Mesendoderm (in vitro differentiated cells): ENCODE measurements around the gene HCRTR2.

Experiments
- DNase-seq: peaks from one replicate; pipeline ENCODE4 v3.0.0; 2013
- H2AK5ac ChIP-seq: 2 replicates; pipeline ENCODE4 v1.6.1; 2013; ENCODE audit warnings: low read length, inconsistent platforms
- H2BK120ac ChIP-seq: 2 replicates; pipeline ENCODE4 v1.6.1; 2013; ENCODE audit warnings: low read depth, mild to moderate bottlenecking, low read length, moderate library complexity, mixed read lengths
- H2BK15ac ChIP-seq: replicated peaks from 2 replicates; pipeline ENCODE4 v1.6.1; 2013; ENCODE audit warnings: low read depth, mild to moderate bottlenecking, moderate library complexity
- H2BK5ac ChIP-seq: 2 replicates; pipeline ENCODE4 v1.6.1; 2013; ENCODE audit warnings: low read length, inconsistent platforms
- H3K18ac ChIP-seq: 2 replicates; pipeline ENCODE4 v1.6.1; 2013; ENCODE audit warnings: mild to moderate bottlenecking, low read length, mixed read lengths
- H3K23ac ChIP-seq: one replicate; pipeline ENCODE4 v1.6.1; 2013; ENCODE audit warnings: low read length
- H3K27ac ChIP-seq: 2 replicates; pipeline ENCODE4 v1.5.1; 2013; ENCODE audit warnings: low read depth, mild to moderate bottlenecking, inconsistent platforms, low read length, moderate library complexity
- H3K27me3 ChIP-seq: 2 replicates; pipeline ENCODE4 v1.6.1; 2013; ENCODE audit warnings: low read length, control low read depth, mild to moderate bottlenecking, inconsistent platforms; ENCODE audit not compliant: insufficient read depth, poor library complexity
- H3K36me3 ChIP-seq: 2 replicates; pipeline ENCODE4 v1.6.1; 2013; ENCODE audit warnings: low read length, inconsistent platforms; ENCODE audit not compliant: control insufficient read depth, insufficient read depth
- H3K4ac ChIP-seq: one replicate; pipeline ENCODE4 v1.6.1; 2013; ENCODE audit warnings: low read depth, mild to moderate bottlenecking, low read length, moderate library complexity
- H3K4me1 ChIP-seq: 2 replicates; pipeline ENCODE4 v1.6.1; 2013; ENCODE audit warnings: low read depth, low read length, inconsistent platforms; ENCODE audit not compliant: control insufficient read depth
- H3K4me2 ChIP-seq: 2 replicates; pipeline ENCODE4 v1.6.1; 2013; ENCODE audit warnings: low read length
- H3K4me3 ChIP-seq: 2 replicates; pipeline ENCODE4 v1.5.1; 2013; ENCODE audit warnings: mild to moderate bottlenecking, low read length
- H3K56ac ChIP-seq: one replicate; pipeline ENCODE4 v1.6.1; 2013; ENCODE audit warnings: low read length
- H3K79me1 ChIP-seq: 2 replicates; pipeline ENCODE4 v1.6.1; 2013; ENCODE audit warnings: low read length, inconsistent platforms
- H3K79me2 ChIP-seq: 2 replicates; pipeline ENCODE4 v1.6.1; 2013; ENCODE audit warnings: mild to moderate bottlenecking, low read length; ENCODE audit not compliant: control insufficient read depth, insufficient read depth
- H3K9ac ChIP-seq: 2 replicates; pipeline ENCODE4 v1.6.1; 2013; ENCODE audit warnings: low read length, inconsistent platforms
- H4K5ac ChIP-seq: one replicate; pipeline ENCODE4 v1.6.1; 2013; ENCODE audit warnings: low read length
- H4K8ac ChIP-seq: one replicate; pipeline ENCODE4 v1.6.1; 2013; ENCODE audit warnings: low read depth, mild to moderate bottlenecking, control low read depth, low read length, moderate library complexity
- WGBS: extraction: QIAGEN DNeasy Blood & Tissue Kit; methylation state at CpG from one replicate; pipeline ENCODE4 v1.1.7; 2013; ENCODE audit warnings: low lambda C conversion rate, missing lambda C conversion rate; ENCODE audit not compliant: insufficient coverage; ENCODE audit errors: extremely low coverage; 5-methylcytosine and 5-hydroxymethylcytosine counted together

The HCRTR2 gene

GRCh38 chr6:55208478-55209458 lies 34.5 kb downstream of the HCRTR2 start:
- H3K4ac ChIP-seq: no peak overlapping the region
- no peak overlapping the region for H4K5ac ChIP-seq
- H2BK120ac ChIP-seq: no peak overlapping the region
- H3K4me1 ChIP-seq: no peaks in the 10 kb centered on the region
- H3K36me3 ChIP-seq: no peaks in the 10 kb centered on the region
- H3K4me3 ChIP-seq: no peak overlapping the region
- WGBS: no CpG with 5 or more reads among the region's 3 CpGs
- H4K8ac ChIP-seq: no peak overlapping the region
- H3K27me3 ChIP-seq: no peaks in the 10 kb centered on the region
- H3K9ac ChIP-seq: no peak overlapping the region
- H2BK15ac ChIP-seq: no peak overlapping the region
- H2AK5ac ChIP-seq: no peak overlapping the region
- DNase-seq: no peak
- no peak overlapping the region for H3K4me2 ChIP-seq
- no peak overlapping the region for H2BK5ac ChIP-seq
- no peaks in the 10 kb centered on the region for H3K79me2 ChIP-seq
- H3K79me1 ChIP-seq: no peaks in the 10 kb centered on the region
- H3K27ac ChIP-seq: no peak overlapping the region
- H3K18ac ChIP-seq: no peak overlapping the region
- H3K56ac ChIP-seq: no peak overlapping the region
- no peak overlapping the region for H3K23ac ChIP-seq

GRCh38 chr6:55210952-55211351 lies 36.6 kb downstream of the HCRTR2 start:
- Histone ChIP-seq H2AK5ac (no peak overlapping the region), H3K4me1 (no peaks in the 10 kb centered on the region), H3K27ac (no peak overlapping the region), H3K18ac (no peak overlapping the region), H2BK120ac (no peak overlapping the region), H3K4me3 (no peak overlapping the region), H3K36me3 (no peaks in the 10 kb centered on the region), H3K79me1 (no peaks in the 10 kb centered on the region), H3K23ac (no peak overlapping the region), H4K5ac (no peak overlapping the region), H4K8ac (no peak overlapping the region), H3K79me2 (no peaks in the 10 kb centered on the region), H3K4ac (no peak overlapping the region), H3K4me2 (no peak overlapping the region), H3K27me3 (no peaks in the 10 kb centered on the region), H2BK15ac (no peak overlapping the region), H3K56ac (no peak overlapping the region), H3K9ac (no peak overlapping the region), H2BK5ac (no peak overlapping the region)
- DNase-seq: no peak

GRCh38 chr6:55212156-55212555 lies 37.8 kb downstream of the HCRTR2 start:
- no peaks in the 10 kb centered on the region for H3K79me1 ChIP-seq
- no CpG with 5 or more reads among the region's 2 CpGs for WGBS
- DNase-seq: no peak

GRCh38 chr6:55220961-55221360 lies 46.6 kb downstream of the HCRTR2 start:
- WGBS: no CpG with 5 or more reads among the region's 3 CpGs
- H4K5ac ChIP-seq: no peak overlapping the region

More at GRCh38 chr6:55212156-55212555, 37.8 kb downstream of the HCRTR2 start:
- H3K4me1 ChIP-seq: no peaks in the 10 kb centered on the region
- no peak overlapping the region for H3K4me3 ChIP-seq
- no peak overlapping the region for H2BK15ac ChIP-seq
- H2BK5ac ChIP-seq: no peak overlapping the region
- no peak overlapping the region for H3K18ac ChIP-seq
- no peak overlapping the region for H2BK120ac ChIP-seq
- H3K56ac ChIP-seq: no peak overlapping the region
- no peaks in the 10 kb centered on the region for H3K27me3 ChIP-seq
- H3K9ac ChIP-seq: no peak overlapping the region
- no peak overlapping the region for H4K8ac ChIP-seq
- no peak overlapping the region for H3K4ac ChIP-seq
- no peaks in the 10 kb centered on the region for H3K79me2 ChIP-seq
- H3K23ac ChIP-seq: no peak overlapping the region
- H3K36me3 ChIP-seq: no peaks in the 10 kb centered on the region
- no peak overlapping the region for H3K4me2 ChIP-seq
- H3K27ac ChIP-seq: no peak overlapping the region
- H2AK5ac ChIP-seq: no peak overlapping the region
- H4K5ac ChIP-seq: no peak overlapping the region

GRCh38 chr6:55227862-55228261 lies 53.5 kb downstream of the HCRTR2 start:
- H2BK15ac ChIP-seq: no peak overlapping the region
- H3K56ac ChIP-seq: no peak overlapping the region
- H3K9ac ChIP-seq: no peak overlapping the region
- no peaks in the 10 kb centered on the region for H3K36me3 ChIP-seq
- H3K4me1 ChIP-seq: no peaks in the 10 kb centered on the region
- H3K18ac ChIP-seq: no peak overlapping the region
- no peaks in the 10 kb centered on the region for H3K79me1 ChIP-seq
- H3K23ac ChIP-seq: no peak overlapping the region
- no peak overlapping the region for H2BK120ac ChIP-seq
- H3K27me3 ChIP-seq: no peaks in the 10 kb centered on the region
- H4K5ac ChIP-seq: no peak overlapping the region
- H2AK5ac ChIP-seq: no peak overlapping the region
- no peaks in the 10 kb centered on the region for H3K79me2 ChIP-seq
- DNase-seq: no peak
- no peak overlapping the region for H4K8ac ChIP-seq
- no peak overlapping the region for H3K27ac ChIP-seq
- no peak overlapping the region for H2BK5ac ChIP-seq
- H3K4me3 ChIP-seq: no peak overlapping the region
- H3K4ac ChIP-seq: no peak overlapping the region
- no peak overlapping the region for H3K4me2 ChIP-seq
- WGBS: 100% methylated on average over 1 of the region's 2 CpGs

More at GRCh38 chr6:55220961-55221360, 46.6 kb downstream of the HCRTR2 start:
- Histone ChIP-seq H2AK5ac (no peak overlapping the region), H4K8ac (no peak overlapping the region), H3K4me1 (no peaks in the 10 kb centered on the region), H3K4me2 (no peak overlapping the region), H3K56ac (no peak overlapping the region), H2BK120ac (no peak overlapping the region), H3K36me3 (no peaks in the 10 kb centered on the region), H3K9ac (no peak overlapping the region), H3K23ac (no peak overlapping the region), H3K79me2 (no peaks in the 10 kb centered on the region), H3K79me1 (no peaks in the 10 kb centered on the region), H3K27ac (no peak overlapping the region), H3K18ac (no peak overlapping the region), H2BK15ac (no peak overlapping the region), H3K27me3 (no peaks in the 10 kb centered on the region), H3K4me3 (no peak overlapping the region), H3K4ac (no peak overlapping the region), H2BK5ac (no peak overlapping the region)
- DNase-seq: no peak
